ENCODE data around the gene ATP9A.

GRCh38 chr20:51634257-51634656, 133.9 kb downstream of the ATP9A start:
- no peak for TF ChIP-seq CTCF (IDR thresholded peaks at IDR 0.05; ENCODE audit: poor library complexity, severe bottlenecking)
- no peak for TF ChIP-seq POLR2AphosphoS5 (IDR thresholded peaks at IDR 0.05)
- TF ChIP-seq MXI1 (conservative IDR thresholded peaks at IDR 0.05; ENCODE audit: poor library complexity, severe bottlenecking), result no peak
- TF ChIP-seq EP300 (conservative IDR thresholded peaks at IDR 0.05; ENCODE audit: poor library complexity, severe bottlenecking), result no peak

Data from neural cell (in vitro differentiated cells).